K562 (cell line): ENCODE data around the gene CRAT. TPM values are rescaled to one million over a fixed set of nuclear protein-coding genes. Genes with fewer than 3 reads are reported as not detected.

ENCODE experiments used
- DIDO1 ChIP-seq: fragments of 450-650 bp; IDR thresholded peaks from 2 replicates; pipeline ENCODE4 v1.6.1; 2016; ENCODE audit warnings: low read depth, missing biosample characterization, missing genetic modification characterization
- GATA2 ChIP-seq: sonication (generic); formaldehyde crosslinking; IDR thresholded peaks from 2 replicates; pipeline ENCODE4 v1.4.0; 2020; ENCODE audit warnings: mild to moderate bottlenecking, missing genetic modification reagents
- MTA2 ChIP-seq: fragments of 450-650 bp; IDR thresholded peaks from 2 replicates; pipeline ENCODE4 v1.6.1; 2016; ENCODE audit warnings: low read depth
- PML ChIP-seq: IDR thresholded peaks from 2 replicates; pipeline ENCODE4 v1.6.1; 2012; ENCODE audit warnings: low read length, inconsistent platforms
- RHOXF2B ChIP-seq: fragments of 250-450 bp; sonication (Bioruptor Pico); conservative IDR thresholded peaks from 2 replicates; pipeline ENCODE4 v1.5.1; 2021
- STAG1 ChIP-seq: sonication (generic); formaldehyde crosslinking; IDR thresholded peaks from 2 replicates; pipeline ENCODE4 v1.5.0; 2020; ENCODE audit warnings: missing genetic modification reagents, borderline replicate concordance
- ZFP1 ChIP-seq: fragments of 450-650 bp; formaldehyde crosslinking; IDR thresholded peaks from 2 replicates; pipeline ENCODE4 v1.4.0; 2020; ENCODE audit warnings: mild to moderate bottlenecking, mixed read lengths
- ZNF143 ChIP-seq: sonication (generic); formaldehyde crosslinking; IDR thresholded peaks from 2 replicates; pipeline ENCODE4 v1.9.0; 2022; ENCODE audit warnings: mild to moderate bottlenecking, missing genetic modification reagents
- ZNF274 ChIP-seq: IDR thresholded peaks from 2 replicates; pipeline ENCODE4 v1.6.1; 2011; ENCODE audit warnings: low read depth, mild to moderate bottlenecking, low read length, moderate library complexity, borderline replicate concordance
- polyA plus RNA-seq, 8 experiments: library from polyadenylated mRNA; depleted of rRNA in 4 of 8; stranded (reverse) in 5 of 8; unstranded in 3 of 8; fragments of >200 nt; fragmentation: Nextera tagmentation in 2 of 8; fragmentation: Illumina TruSeq in 1 of 8; extraction: Ambion mirVana in 2 of 8; extraction: Trizol in 1 of 8; gene quantifications; 2 replicates each; pipeline versions ENCODE4 v1.2.1 to v1.2.3, GENCODE V29; 2011 to 2014; ENCODE audit warnings: inconsistent platforms in 1 of 8, missing spikeins in 1 of 8
- total RNA-seq, 7 experiments: library from RNA; depleted of rRNA in 6 of 7; stranded (reverse); fragments of >200 nt in 6 of 7; fragmentation: Illumina TruSeq in 2 of 7; extraction: Trizol in 2 of 7; gene quantifications; 2 replicates each; pipeline versions ENCODE4 v1.2.1 to v1.2.3, GENCODE V29; 2011 to 2021; ENCODE audit warnings: low replicate concordance in 1 of 7
- TF ChIP-seq, protein P1 (sequence below): sonication (generic); formaldehyde crosslinking; IDR thresholded peaks from 2 replicates; pipeline ENCODE4 v1.8.0; 2022; ENCODE audit warnings: missing genetic modification reagents, mild to moderate bottlenecking, borderline replicate concordance
- TF ChIP-seq, protein P2 (sequence below): fragments of 450-650 bp; IDR thresholded peaks from 2 replicates; pipeline ENCODE4 v1.6.1; 2017; ENCODE audit warnings: mild to moderate bottlenecking, moderate library complexity
- TF ChIP-seq, protein P3 (sequence below): sonication (generic); formaldehyde crosslinking; IDR thresholded peaks from 2 replicates; pipeline ENCODE4 v1.8.0; 2022; ENCODE audit warnings: mild to moderate bottlenecking, missing genetic modification reagents, borderline replicate concordance
- TF ChIP-seq, protein P4 (sequence below), 2 experiments: fragments of 450-650 bp in 1 of 2; sonication (generic) in 1 of 2; formaldehyde crosslinking in 1 of 2; IDR thresholded peaks in 1 of 2; conservative IDR thresholded peaks in 1 of 2; 2 replicates each; pipeline versions ENCODE4 v1.6.1 to v1.8.1; 2016 to 2023; ENCODE audit warnings: mild to moderate bottlenecking in 2 of 2, moderate library complexity in 2 of 2, inconsistent platforms in 1 of 2, missing genetic modification reagents in 1 of 2

The CRAT gene
- total and polyA plus RNA-seq, 9 of the 15 experiments (the other 6 are each of a cell fraction or from before 2014, with no cell fraction given) = 0.20 to 13.8 (median 5.4) TPM

DNA sequence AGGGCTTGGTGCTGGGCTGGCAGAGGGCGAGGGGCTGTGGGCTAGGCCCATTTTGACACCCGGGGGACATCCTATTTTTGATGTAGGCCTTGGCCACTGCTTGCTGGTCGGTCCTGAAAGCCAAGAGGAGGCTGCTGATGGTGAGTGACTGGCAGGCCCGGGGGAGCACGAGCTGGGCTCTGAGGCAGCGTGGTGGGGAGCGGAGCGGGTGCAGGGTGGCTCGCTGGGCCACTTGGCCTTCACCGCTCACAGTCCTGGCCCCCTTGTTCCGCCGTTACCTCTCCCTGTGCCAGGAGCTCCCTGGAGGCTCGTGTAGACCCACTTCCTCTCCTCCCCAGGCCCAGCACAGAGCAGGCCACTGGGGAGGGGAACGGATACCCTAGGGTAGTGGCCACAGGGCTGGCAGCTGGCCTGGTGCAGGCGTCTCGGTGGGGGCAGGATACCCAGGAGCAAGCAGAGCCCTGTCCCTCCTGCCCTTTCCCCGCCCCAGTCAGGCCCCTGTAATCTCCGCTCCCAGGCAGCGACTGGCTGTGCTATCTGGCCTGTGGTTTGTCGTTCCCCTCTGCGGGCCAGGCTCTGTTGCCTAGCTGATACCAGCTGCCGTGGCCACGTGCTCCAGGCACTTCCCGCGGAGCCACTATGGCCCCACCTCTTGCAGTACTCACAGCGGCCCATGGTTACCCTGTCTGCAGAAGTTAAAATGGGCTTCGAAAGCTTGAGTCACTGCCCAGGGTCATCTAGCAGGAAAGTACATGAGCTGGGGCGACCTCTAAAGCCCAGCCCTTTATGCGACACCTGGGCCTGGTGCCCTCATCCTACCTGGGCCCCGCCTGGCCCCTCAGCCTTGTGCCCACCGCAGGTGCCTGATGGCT is 41.4 kb downstream of the CRAT start (continued):
- TF ChIP-seq, protein P1, sequence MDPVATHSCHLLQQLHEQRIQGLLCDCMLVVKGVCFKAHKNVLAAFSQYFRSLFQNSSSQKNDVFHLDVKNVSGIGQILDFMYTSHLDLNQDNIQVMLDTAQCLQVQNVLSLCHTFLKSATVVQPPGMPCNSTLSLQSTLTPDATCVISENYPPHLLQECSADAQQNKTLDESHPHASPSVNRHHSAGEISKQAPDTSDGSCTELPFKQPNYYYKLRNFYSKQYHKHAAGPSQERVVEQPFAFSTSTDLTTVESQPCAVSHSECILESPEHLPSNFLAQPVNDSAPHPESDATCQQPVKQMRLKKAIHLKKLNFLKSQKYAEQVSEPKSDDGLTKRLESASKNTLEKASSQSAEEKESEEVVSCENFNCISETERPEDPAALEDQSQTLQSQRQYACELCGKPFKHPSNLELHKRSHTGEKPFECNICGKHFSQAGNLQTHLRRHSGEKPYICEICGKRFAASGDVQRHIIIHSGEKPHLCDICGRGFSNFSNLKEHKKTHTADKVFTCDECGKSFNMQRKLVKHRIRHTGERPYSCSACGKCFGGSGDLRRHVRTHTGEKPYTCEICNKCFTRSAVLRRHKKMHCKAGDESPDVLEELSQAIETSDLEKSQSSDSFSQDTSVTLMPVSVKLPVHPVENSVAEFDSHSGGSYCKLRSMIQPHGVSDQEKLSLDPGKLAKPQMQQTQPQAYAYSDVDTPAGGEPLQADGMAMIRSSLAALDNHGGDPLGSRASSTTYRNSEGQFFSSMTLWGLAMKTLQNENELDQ (CRISPR knock-in tag) = no peak
- TF ChIP-seq MTA2 (peak; percentile 98), RHOXF2B (CRISPR knock-in tag) (no peak), GATA2 (peak; percentile 100), STAG1 (no peak), ZFP1 (no peak), ZNF143 (CRISPR knock-in tag) (0 out of 2 replicates have a peak, but pooled peaks have one; percentile 34), ZNF274 (peak; percentile 78; the same call in 1 of the 2 replicates), PML (peak; percentile 99), DIDO1 (no peak)
- TF ChIP-seq, protein P2, sequence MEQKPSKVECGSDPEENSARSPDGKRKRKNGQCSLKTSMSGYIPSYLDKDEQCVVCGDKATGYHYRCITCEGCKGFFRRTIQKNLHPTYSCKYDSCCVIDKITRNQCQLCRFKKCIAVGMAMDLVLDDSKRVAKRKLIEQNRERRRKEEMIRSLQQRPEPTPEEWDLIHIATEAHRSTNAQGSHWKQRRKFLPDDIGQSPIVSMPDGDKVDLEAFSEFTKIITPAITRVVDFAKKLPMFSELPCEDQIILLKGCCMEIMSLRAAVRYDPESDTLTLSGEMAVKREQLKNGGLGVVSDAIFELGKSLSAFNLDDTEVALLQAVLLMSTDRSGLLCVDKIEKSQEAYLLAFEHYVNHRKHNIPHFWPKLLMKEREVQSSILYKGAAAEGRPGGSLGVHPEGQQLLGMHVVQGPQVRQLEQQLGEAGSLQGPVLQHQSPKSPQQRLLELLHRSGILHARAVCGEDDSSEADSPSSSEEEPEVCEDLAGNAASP = no peak
- TF ChIP-seq, protein P3, sequence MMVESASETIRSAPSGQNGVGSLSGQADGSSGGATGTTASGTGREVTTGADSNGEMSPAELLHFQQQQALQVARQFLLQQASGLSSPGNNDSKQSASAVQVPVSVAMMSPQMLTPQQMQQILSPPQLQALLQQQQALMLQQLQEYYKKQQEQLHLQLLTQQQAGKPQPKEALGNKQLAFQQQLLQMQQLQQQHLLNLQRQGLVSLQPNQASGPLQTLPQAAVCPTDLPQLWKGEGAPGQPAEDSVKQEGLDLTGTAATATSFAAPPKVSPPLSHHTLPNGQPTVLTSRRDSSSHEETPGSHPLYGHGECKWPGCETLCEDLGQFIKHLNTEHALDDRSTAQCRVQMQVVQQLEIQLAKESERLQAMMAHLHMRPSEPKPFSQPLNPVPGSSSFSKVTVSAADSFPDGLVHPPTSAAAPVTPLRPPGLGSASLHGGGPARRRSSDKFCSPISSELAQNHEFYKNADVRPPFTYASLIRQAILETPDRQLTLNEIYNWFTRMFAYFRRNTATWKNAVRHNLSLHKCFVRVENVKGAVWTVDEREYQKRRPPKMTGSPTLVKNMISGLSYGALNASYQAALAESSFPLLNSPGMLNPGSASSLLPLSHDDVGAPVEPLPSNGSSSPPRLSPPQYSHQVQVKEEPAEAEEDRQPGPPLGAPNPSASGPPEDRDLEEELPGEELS = no peak
- TF ChIP-seq, protein P4, sequence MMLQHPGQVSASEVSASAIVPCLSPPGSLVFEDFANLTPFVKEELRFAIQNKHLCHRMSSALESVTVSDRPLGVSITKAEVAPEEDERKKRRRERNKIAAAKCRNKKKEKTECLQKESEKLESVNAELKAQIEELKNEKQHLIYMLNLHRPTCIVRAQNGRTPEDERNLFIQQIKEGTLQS (IDR thresholded peaks at IDR 0.05) = peak; percentile 52
- TF ChIP-seq, protein P4 (CRISPR knock-in tag; conservative IDR thresholded peaks at IDR 0.05) = peak; percentile 38
